GM18502 (cell line): Measurements from ENCODE around the gene CORO2B.

Experiments
- ATAC-seq: cut with Tn5 transposase; IDR thresholded peaks from one replicate; pipeline ENCODE4 v1.9.1; 2021; ENCODE audit warnings: mild to moderate bottlenecking; ENCODE audit not compliant: unreplicated experiment, poor library complexity

Gene CORO2B

GRCh38 chr15:68713874-68714273 lies 135.1 kb downstream of the CORO2B start:
- ATAC-seq = no peak

GRCh38 chr15:68715111-68715510 lies 136.3 kb downstream of the CORO2B start:
- ATAC-seq = no peak

- ATAC-seq = no peak
Measured at GRCh38 chr15:68717951-68718350, 139.2 kb downstream of the CORO2B start.

GRCh38 chr15:68718468-68718867 lies 139.7 kb downstream of the CORO2B start:
- ATAC-seq = no peak

- no peak for ATAC-seq
Measured at GRCh38 chr15:68719051-68719450, 140.3 kb downstream of the CORO2B start.

GRCh38 chr15:68719672-68720071 lies 140.9 kb downstream of the CORO2B start:
- no peak for ATAC-seq

- ATAC-seq = no peak
Measured at GRCh38 chr15:68721886-68722285, 143.1 kb downstream of the CORO2B start.

GRCh38 chr15:68725736-68726135 lies 146.9 kb downstream of the CORO2B start:
- no peak for ATAC-seq

GRCh38 chr15:68726246-68726645 lies 147.5 kb downstream of the CORO2B start:
- no peak for ATAC-seq

GRCh38 chr15:68729789-68730411 lies 151.1 kb downstream of the CORO2B start:
- ATAC-seq = no peak

GRCh38 chr15:68730471-68730919 lies 151.7 kb downstream of the CORO2B start:
- ATAC-seq = no peak

- ATAC-seq = no peak
Measured at GRCh38 chr15:68730976-68731897, 152.4 kb downstream of the CORO2B start.

GRCh38 chr15:68732451-68732850 lies 153.7 kb downstream of the CORO2B start:
- ATAC-seq = no peak

GRCh38 chr15:68733666-68734065 lies 154.9 kb downstream of the CORO2B start:
- ATAC-seq = no peak

- ATAC-seq = no peak
Measured at GRCh38 chr15:68734352-68734751, 155.6 kb downstream of the CORO2B start.

GRCh38 chr15:68734881-68735280 lies 156.1 kb downstream of the CORO2B start:
- ATAC-seq = no peak

GRCh38 chr15:68735610-68736009 lies 156.8 kb downstream of the CORO2B start:
- ATAC-seq = no peak

GRCh38 chr15:68739390-68740080 lies 160.7 kb downstream of the CORO2B start:
- no peak for ATAC-seq

- no peak for ATAC-seq
Measured at GRCh38 chr15:68743256-68743655, 164.5 kb downstream of the CORO2B start.

- ATAC-seq = no peak
Measured at GRCh38 chr15:68749365-68749764, 170.6 kb downstream of the CORO2B start.

GRCh38 chr15:68749793-68750192 lies 171.0 kb downstream of the CORO2B start:
- ATAC-seq = no peak
